Ectodermal cell (in vitro differentiated cells): ENCODE data around the gene PDCD1.

Experiments
- H3K27ac ChIP-seq: 2 replicates; pipeline ENCODE4 v1.7.0; 2013; ENCODE audit warnings: mild to moderate bottlenecking, low read depth, low read length; ENCODE audit not compliant: insufficient read depth, poor library complexity, severe bottlenecking
- H3K27me3 ChIP-seq: 2 replicates; pipeline ENCODE4 v1.7.0; 2013; ENCODE audit warnings: mild to moderate bottlenecking, low read length; ENCODE audit not compliant: insufficient read depth, control insufficient read depth, poor library complexity, severe bottlenecking
- H3K36me3 ChIP-seq: one replicate; pipeline ENCODE4 v1.7.0; 2013; ENCODE audit warnings: low read length; ENCODE audit not compliant: control insufficient read depth, insufficient read depth
- H3K4me1 ChIP-seq: one replicate; pipeline ENCODE4 v1.7.0; 2013; ENCODE audit warnings: low read length; ENCODE audit not compliant: control insufficient read depth, insufficient read depth
- H3K4me3 ChIP-seq: 2 replicates; pipeline ENCODE4 v1.7.0; 2013; ENCODE audit warnings: low read depth, low read length, control low read depth; ENCODE audit not compliant: insufficient read depth
- H3K9me3 ChIP-seq: 2 replicates; pipeline ENCODE4 v1.7.0; 2013; ENCODE audit warnings: mild to moderate bottlenecking, low read length, moderate library complexity; ENCODE audit not compliant: control insufficient read depth
- WGBS, 2 experiments: methylation state at CpG; one replicate each; pipeline ENCODE4 v1.1.7; 2013; ENCODE audit warnings: missing lambda C conversion rate in 2 of 2; 5-methylcytosine and 5-hydroxymethylcytosine counted together

Gene PDCD1

GRCh38 chr2:241855245-241855887, 3.3 kb downstream of the PDCD1 start:
- WGBS, 2 experiments = 94% methylated on average over 18 of the region's 18 CpGs
- H3K36me3 ChIP-seq = no peaks in the 10 kb centered on the region
- peaks cover 9% of the 10 kb centered on the region for H3K4me1 ChIP-seq
- H3K27ac ChIP-seq = no peak overlapping the region
- no peaks in the 10 kb centered on the region for H3K9me3 ChIP-seq
- H3K27me3 ChIP-seq = no peaks in the 10 kb centered on the region
- H3K4me3 ChIP-seq = no peak overlapping the region

- Histone ChIP-seq H3K4me3 (no peak overlapping the region), H3K36me3 (no peaks in the 10 kb centered on the region), H3K9me3 (no peaks in the 10 kb centered on the region), H3K4me1 (peaks cover 9% of the 10 kb centered on the region), H3K27me3 (no peaks in the 10 kb centered on the region), H3K27ac (no peak overlapping the region)
- WGBS, 2 experiments = 90 to 91% methylated on average over 21 of the region's 21 CpGs
Observed at GRCh38 chr2:241854342-241855244, 4.1 kb downstream of the PDCD1 start.

- H3K27me3 ChIP-seq = no peaks in the 10 kb centered on the region
- no peaks in the 10 kb centered on the region for H3K9me3 ChIP-seq
- WGBS, 2 experiments = 88 to 89% methylated on average over 27 of the region's 27 CpGs
- H3K4me3 ChIP-seq = no peak overlapping the region
- H3K36me3 ChIP-seq = no peaks in the 10 kb centered on the region
- peaks cover 5% of the 10 kb centered on the region for H3K4me1 ChIP-seq
- no peak overlapping the region for H3K27ac ChIP-seq
Observed at GRCh38 chr2:241853651-241854341, 4.9 kb downstream of the PDCD1 start.

GRCh38 chr2:241852981-241853631, 5.6 kb downstream of the PDCD1 start:
- Histone ChIP-seq H3K27me3 (no peaks in the 10 kb centered on the region), H3K27ac (no peak overlapping the region), H3K9me3 (no peaks in the 10 kb centered on the region), H3K4me1 (peaks cover 5% of the 10 kb centered on the region), H3K36me3 (no peaks in the 10 kb centered on the region), H3K4me3 (no peak overlapping the region)
- WGBS, 2 experiments = 91 to 94% methylated on average over 10 of the region's 10 CpGs

GRCh38 chr2:241852116-241852980, 6.3 kb downstream of the PDCD1 start:
- Histone ChIP-seq H3K9me3 (no peaks in the 10 kb centered on the region), H3K27me3 (no peaks in the 10 kb centered on the region), H3K36me3 (no peaks in the 10 kb centered on the region), H3K27ac (no peak overlapping the region), H3K4me1 (peaks cover 5% of the 10 kb centered on the region), H3K4me3 (no peak overlapping the region)
- WGBS, 2 experiments = 91 to 94% methylated on average over 39 of the region's 39 CpGs

- WGBS, 2 experiments = 90% methylated on average over 26 of the region's 26 CpGs
- no peaks in the 10 kb centered on the region for H3K27me3 ChIP-seq
- H3K4me1 ChIP-seq = peaks cover 5% of the 10 kb centered on the region
- no peak overlapping the region for H3K27ac ChIP-seq
- H3K9me3 ChIP-seq = no peaks in the 10 kb centered on the region
- H3K36me3 ChIP-seq = no peaks in the 10 kb centered on the region
- no peak overlapping the region for H3K4me3 ChIP-seq
Observed at GRCh38 chr2:241851325-241852115, 7.2 kb downstream of the PDCD1 start.

- WGBS, 2 experiments = 91 to 92% methylated on average over 27 of the region's 27 CpGs
- Histone ChIP-seq H3K4me1 (peaks cover 5% of the 10 kb centered on the region), H3K27me3 (peaks cover under 1% of the 10 kb centered on the region), H3K36me3 (no peaks in the 10 kb centered on the region), H3K4me3 (no peak overlapping the region), H3K9me3 (no peaks in the 10 kb centered on the region), H3K27ac (no peak overlapping the region)
Observed at GRCh38 chr2:241850544-241851324, 8.0 kb downstream of the PDCD1 start.

- H3K27ac ChIP-seq = no peak overlapping the region
- no peaks in the 10 kb centered on the region for H3K36me3 ChIP-seq
- H3K4me1 ChIP-seq = peaks cover 9% of the 10 kb centered on the region
- no peaks in the 10 kb centered on the region for H3K9me3 ChIP-seq
- no peak overlapping the region for H3K4me3 ChIP-seq
- 81 to 87% methylated on average over 16 of the region's 16 CpGs for WGBS, 2 experiments
- H3K27me3 ChIP-seq = peaks cover 9% of the 10 kb centered on the region
Observed at GRCh38 chr2:241849616-241850543, 8.8 kb downstream of the PDCD1 start.
